TTC549 (cell line): ENCODE data around the gene TP53TG5.

Experiments
- FAIRE-seq: peaks from 2 replicates; lab custom pipeline; 2012; peaks lifted over from hg19 to GRCh38; lab: Jason Lieb, UNC

Gene TP53TG5

GRCh38 chr20:45405571-45406259, 27.6 kb upstream of the TP53TG5 start:
- no peak for FAIRE-seq

GRCh38 chr20:45404438-45404837, 26.3 kb upstream of the TP53TG5 start:
- no peak for FAIRE-seq

DNA sequence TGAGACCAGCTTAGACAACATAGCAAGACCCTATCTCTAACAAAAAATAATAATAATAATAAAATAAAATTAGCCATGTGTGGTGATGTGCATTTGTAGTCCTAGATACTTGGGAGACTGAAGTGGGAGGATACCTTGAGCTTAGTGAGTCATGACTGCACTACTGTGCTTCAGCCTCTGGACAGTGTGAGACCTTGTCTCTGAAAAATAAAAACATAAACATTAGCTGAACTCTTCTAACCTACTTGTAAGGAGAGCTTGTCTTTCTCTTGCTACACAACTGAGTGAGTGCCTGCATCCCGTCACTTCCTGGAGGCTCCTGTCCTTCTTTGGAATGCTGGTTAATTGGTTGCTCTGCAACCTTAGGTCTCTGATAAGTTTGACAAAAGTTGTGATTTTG, 24.8 kb upstream of the TP53TG5 start:
- no peak for FAIRE-seq

DNA sequence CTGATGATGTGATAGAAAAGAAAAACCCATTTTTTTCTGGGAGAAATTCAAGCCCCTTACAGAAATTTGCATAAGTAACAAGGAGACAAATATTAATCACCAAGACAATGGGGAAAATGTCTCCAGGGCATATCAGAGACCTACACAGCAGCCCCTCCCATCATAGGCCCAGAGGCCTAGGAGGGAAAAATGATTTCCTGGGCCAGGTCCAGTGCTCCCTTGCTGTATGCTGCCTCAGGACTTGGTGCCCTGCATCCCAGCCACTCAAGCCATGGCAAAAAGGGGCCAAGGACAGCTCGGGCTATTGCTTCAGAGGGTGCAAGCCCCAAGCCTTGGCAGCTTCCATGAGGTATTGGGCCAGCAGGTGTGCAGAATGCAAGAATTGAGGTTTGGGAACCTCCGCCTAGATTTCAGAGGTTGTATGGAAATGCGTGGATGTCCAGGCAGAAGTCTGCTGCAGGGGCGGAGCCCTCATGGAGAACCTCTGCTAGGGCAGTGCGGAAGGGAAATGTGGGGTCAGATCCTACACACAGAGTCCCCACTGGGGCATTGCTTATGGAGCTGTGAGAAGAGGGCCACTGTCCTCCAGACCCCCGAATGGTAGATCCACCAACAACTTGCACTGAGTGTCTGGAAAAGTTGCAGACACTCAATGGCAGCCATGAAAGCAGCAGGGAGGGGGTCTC, 22.4 kb upstream of the TP53TG5 start:
- FAIRE-seq: no peak

DNA sequence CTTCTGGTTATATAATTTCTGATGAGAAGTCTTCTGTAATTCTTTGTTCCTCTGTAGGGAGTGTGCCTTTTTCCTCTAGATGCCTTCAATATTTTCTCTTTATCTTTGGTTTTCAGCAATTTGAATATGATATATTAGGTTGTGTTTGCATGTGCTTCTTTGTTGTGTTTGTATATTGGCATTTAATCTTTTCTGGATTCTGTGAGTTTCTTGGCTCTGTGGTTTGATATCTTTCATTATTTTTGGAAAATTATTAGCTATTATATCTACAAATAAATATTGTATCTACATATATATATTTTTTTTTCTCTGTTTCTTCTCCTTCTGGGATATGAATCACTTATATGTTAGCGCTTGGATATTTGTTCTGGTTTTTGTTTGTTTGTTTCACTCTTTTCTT, 20.9 kb upstream of the TP53TG5 start:
- FAIRE-seq: no peak

DNA sequence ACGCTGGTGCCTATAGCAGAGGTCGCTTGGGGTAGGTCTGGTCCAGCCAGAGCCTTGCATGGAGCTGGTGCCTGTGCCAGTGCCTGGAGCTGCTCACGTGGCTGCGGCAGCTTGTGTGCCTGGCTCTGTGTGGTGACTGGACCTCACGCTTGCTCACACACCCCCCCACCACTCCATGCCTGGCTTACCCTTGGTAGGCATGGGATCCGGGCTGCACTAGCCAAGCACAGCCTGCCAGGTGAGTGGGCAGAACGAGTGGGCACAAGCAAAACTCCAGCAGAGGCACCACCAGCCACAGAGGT, 16.9 kb upstream of the TP53TG5 start:
- no peak for FAIRE-seq

DNA sequence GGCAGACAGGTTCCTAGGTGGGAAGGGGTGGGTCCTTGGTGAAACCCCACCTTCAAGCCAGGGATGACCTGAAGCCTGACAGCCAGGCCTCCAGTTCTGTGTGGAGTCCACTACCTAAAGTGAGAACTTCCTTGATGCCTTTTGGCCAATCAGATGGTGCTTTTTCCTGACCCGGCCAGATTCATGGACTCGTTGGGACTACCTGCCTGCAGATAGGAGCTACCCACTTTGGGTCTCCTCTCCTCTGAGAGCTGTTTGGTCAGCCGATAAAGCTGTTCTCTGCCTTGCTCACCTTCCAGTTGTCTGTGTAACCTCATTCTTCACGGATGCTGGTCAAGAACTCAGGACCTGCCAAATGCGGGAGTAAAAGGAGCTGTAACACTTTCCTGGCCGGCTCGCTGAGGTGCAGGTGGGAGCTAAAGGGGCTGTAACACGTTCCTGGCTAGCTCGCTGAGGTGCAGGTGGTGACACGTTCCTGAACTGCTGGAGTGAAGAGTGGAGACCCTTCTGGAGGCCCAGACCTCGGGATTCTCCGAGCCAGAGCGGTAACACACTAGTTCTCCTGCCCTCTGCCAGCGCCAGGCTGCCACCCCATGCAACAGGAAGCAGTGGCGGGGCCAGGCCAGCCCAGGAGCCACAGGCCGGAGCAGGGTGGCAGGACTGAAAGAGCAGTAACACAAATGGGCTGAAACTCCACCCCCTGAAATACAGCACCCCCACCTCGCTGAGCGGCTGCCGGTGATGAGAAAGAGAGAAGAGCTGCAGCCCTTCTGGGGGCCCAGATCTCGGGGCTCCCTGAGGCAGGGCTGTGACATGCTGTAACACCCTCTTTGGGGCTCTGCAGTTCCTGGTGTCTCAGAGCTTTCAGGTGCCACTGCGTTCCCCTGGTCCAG, 16.3 kb upstream of the TP53TG5 start:
- FAIRE-seq: no peak

GRCh38 chr20:45392733-45393132, 14.6 kb upstream of the TP53TG5 start:
- no peak for FAIRE-seq

- no peak for FAIRE-seq
Observed at GRCh38 chr20:45391559-45391958, 13.4 kb upstream of the TP53TG5 start.

GRCh38 chr20:45390931-45391330, 12.8 kb upstream of the TP53TG5 start:
- FAIRE-seq: no peak

GRCh38 chr20:45387274-45387673, 9.1 kb upstream of the TP53TG5 start:
- no peak for FAIRE-seq

DNA sequence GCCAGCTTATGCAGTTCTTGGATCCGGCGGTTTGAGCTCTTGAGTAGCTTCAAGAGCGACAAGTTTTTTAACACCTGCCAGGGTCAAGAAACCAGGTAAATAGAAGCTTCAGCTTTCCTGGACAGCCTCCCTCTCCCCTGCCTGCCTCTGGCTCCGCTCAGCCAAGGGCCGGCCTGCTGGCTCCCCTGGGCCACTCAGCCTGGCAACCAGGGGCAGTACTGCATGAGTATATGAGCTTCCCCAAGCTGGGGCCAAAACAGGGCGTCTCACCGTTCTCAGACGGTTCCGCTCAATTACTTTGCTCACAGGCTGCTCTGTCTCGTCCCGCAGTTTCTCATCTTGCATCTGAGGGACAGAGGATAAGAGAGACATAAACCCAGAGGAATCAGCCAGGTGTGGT, 856 bp downstream of the TP53TG5 start:
- FAIRE-seq: no peak

DNA sequence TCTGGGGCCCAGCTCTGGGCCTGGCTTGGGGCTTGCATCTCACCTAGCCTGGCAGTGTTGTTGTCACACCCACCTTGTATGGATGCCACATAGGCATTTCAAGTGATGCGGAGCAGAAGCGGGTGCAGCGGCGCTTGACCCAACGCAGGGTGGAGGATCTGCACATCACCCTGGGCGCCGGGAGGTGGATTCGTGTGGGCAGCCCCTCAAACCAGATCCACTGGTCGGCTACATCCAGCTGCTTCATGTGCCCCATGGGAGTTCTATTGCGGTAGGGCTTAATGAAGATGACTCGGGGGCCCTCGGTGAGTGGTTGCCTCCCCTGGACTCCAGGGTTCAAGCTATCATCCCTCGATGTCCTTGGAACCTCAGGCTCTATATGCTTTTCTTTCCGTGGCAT, 3.2 kb downstream of the TP53TG5 start:
- FAIRE-seq: no peak

DNA sequence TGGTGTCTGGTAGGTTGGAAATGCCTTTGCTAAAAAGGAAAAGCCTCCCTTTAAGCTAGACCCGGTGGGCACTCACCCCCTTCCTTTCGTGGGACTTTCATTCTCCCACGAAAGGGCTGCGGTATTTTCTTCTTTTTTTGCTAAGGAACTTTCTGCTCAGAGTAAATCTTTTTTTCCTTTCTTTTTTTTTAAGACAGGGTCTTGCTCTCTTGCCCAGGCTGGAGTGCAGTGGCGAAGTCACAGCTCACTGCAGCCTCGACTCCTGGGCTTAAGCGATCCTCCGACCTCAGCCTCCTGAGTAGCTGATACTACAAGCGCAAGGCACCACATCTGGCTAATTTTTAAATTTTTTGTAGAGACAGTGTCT, 4.0 kb downstream of the TP53TG5 start:
- FAIRE-seq: no peak

DNA sequence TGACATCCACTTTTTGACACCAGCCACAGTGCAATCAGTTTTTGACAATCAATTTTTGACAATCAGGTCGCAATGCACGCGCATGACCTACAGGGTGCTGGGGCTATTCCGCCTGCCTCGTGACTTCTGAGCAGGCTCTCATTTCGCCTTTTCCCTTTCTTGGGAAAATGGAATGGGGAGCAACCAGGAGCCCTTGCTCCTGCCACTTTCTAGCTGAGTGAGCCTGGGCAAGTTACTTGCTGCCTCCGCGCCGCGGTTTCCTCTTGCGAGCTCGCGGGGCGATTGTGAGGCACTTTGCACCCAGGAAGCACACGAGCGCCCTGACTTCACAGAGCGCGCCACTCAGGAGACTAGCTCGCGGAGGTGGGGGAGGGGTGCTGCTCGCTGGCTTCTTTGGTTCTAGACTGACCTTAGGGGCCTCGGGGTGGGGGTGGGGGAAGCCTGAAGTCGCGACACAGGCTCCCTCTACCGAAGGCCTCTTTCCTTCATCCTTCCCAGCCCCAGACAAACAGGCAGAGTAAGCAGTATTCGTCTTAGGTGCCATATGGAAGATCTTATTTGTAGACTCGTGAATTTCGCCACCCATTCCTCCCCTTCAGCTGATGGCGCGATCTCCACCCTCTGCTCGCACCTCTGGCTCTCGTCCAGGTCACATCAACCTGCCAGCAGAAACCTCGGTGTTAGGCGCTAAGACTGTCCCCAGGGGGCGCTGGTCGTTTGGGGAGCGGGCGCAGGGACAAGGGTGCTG, 4.6 kb downstream of the TP53TG5 start:
- no peak for FAIRE-seq

DNA sequence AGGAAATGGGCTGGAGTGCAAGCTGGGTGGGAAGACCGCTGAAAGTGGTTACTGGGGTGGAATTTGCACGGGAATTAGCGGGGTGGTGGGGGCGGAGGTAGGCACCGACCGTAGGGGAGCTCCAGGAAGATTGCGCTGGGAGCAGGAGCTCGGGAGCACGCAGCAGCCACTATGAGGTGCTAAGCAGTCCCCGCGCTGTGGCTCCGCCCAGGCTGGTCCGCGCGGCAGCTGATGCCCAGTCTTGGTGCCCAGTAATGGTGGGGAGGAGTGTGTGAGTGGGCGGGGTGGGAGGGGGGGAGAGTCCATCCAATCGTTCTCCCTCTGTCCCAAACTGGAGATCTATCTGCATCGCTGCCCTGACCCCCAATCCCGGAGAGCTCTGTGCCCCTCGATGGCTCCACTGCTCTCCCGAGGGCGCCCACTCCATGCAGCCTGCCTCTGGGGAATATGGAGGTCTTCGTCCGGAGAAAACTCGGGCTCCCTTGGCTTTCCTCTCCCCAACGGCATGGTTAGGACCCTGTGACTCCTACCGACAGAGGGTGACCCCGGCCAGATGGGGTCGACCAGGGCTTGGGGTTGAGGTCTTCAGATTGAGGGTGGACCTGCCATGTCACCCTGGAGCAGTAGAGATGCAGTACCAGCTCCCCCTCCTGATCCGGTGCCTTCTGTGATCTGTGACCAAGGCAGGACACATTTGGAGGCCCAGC, 5.3 kb downstream of the TP53TG5 start:
- no peak for FAIRE-seq

GRCh38 chr20:45372241-45372640, 5.9 kb downstream of the TP53TG5 start:
- FAIRE-seq: no peak

GRCh38 chr20:45370571-45371160, 7.5 kb downstream of the TP53TG5 start:
- no peak for FAIRE-seq

- no peak for FAIRE-seq
Observed at GRCh38 chr20:45368221-45368980, 9.7 kb downstream of the TP53TG5 start.

GRCh38 chr20:45367126-45367525, 11.0 kb downstream of the TP53TG5 start:
- no peak for FAIRE-seq

DNA sequence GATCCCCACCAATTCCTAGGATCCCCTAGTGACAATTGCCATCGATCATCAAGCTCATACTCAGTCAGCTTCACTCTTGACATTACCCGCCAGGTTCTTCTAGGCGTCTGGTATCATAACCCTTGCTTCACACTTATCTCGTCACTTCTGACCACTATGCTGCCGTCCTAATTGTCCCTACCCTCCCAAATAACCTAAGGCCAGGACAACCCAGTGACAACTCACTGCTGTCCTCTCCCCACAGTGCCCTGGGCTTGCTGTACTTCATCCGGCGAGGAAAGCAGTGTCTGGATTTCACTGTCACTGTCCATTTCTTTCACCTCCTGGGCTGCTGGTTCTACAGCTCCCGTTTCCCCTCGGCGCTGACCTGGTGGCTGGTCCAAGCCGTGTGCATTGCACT, 11.5 kb downstream of the TP53TG5 start:
- FAIRE-seq: no peak
